SK-N-SH (cell line): Measurements from ENCODE around the gene PEX3. TPM values are rescaled to one million over a fixed set of nuclear protein-coding genes. Genes with fewer than 3 reads are reported as not detected.

Experiments
- CTCF ChIA-PET: fragments of 300-600, 350-600 bp; formaldehyde crosslinking; extraction: SDS; loops from one replicate; lab custom pipeline; 2021; lab: Yijun Ruan, JAX
- POLR2A ChIA-PET: fragments of 350-600 bp; sonication (Branson Sonifier 250); formaldehyde crosslinking; extraction: SDS; loops from one replicate; lab custom pipeline; 2020; ENCODE audit warnings: antibody characterized with exemption, inconsistent platforms; lab: Yijun Ruan, JAX
- DNase-seq: peaks from one replicate; pipeline ENCODE4 v3.0.0; 2012
- H2AFZ ChIP-seq: fragments of 200-600 bp; sonication (generic); 2 replicates; pipeline ENCODE4 v1.8.1; 2016; ENCODE audit warnings: antibody characterized with exemption, mild to moderate bottlenecking, low read depth
- H3F3A ChIP-seq: fragments of 200-600 bp; sonication (generic); replicated peaks from 2 replicates; pipeline ENCODE3; 2016; ENCODE audit warnings: antibody characterized with exemption, mild to moderate bottlenecking; ENCODE audit not compliant: insufficient read depth
- H3K27ac ChIP-seq, 2 experiments: fragments of 200-500 bp in 1 of 2; fragments of 200-600 bp in 1 of 2; sonication (Bioruptor generic) in 1 of 2; sonication (generic), shearing (Covaris generic) in 1 of 2; 2 replicates each; pipeline versions ENCODE4 v1.5.1 to v1.6.1; 2014 to 2016; ENCODE audit warnings: low read depth in 2 of 2, inconsistent platforms in 1 of 2, low read length in 1 of 2, mild to moderate bottlenecking in 1 of 2, mixed read lengths in 1 of 2
- H3K27me3 ChIP-seq: fragments of 200-600 bp; sonication (generic), shearing (Covaris generic); 2 replicates; pipeline ENCODE4 v1.6.1; 2016; ENCODE audit warnings: mixed run types; ENCODE audit not compliant: insufficient read depth
- H3K36me3 ChIP-seq, 2 experiments: fragments of 200-500 bp in 1 of 2; fragments of 200-600 bp in 1 of 2; sonication (Bioruptor generic) in 1 of 2; sonication (generic) in 1 of 2; replicated peaks in 1 of 2; 2 replicates each; pipeline versions ENCODE3 to v1.5.1; 2014 to 2016; ENCODE audit warnings: low read length in 1 of 2, mild to moderate bottlenecking in 1 of 2; ENCODE audit not compliant: insufficient read depth in 2 of 2, control insufficient read depth in 1 of 2
- H3K4me1 ChIP-seq, 2 experiments: fragments of 200-500 bp in 1 of 2; fragments of 200-600 bp in 1 of 2; sonication (Bioruptor generic) in 1 of 2; sonication (generic), shearing (Covaris generic) in 1 of 2; 2 replicates each; pipeline versions ENCODE4 v1.5.1 to v1.6.1; 2014 to 2016; ENCODE audit warnings: low read depth in 1 of 2, low read length in 1 of 2, mixed run types in 1 of 2; ENCODE audit not compliant: insufficient read depth in 2 of 2, control insufficient read depth in 1 of 2
- H3K4me2 ChIP-seq: fragments of 200-600 bp; sonication (generic), shearing (Covaris generic); 2 replicates; pipeline ENCODE4 v1.6.1; 2017; ENCODE audit warnings: mixed run types
- H3K4me3 ChIP-seq, 2 experiments: fragments of 200-500 bp in 1 of 2; fragments of 200-600 bp in 1 of 2; sonication (Bioruptor generic) in 1 of 2; sonication (generic), shearing (Covaris generic) in 1 of 2; 2 replicates each; pipeline versions ENCODE4 v1.5.1 to v1.8.1; 2014 to 2016; ENCODE audit warnings: low read depth in 2 of 2, inconsistent platforms in 1 of 2, low read length in 1 of 2, mild to moderate bottlenecking in 1 of 2, mixed read lengths in 1 of 2, moderate library complexity in 1 of 2
- H3K79me2 ChIP-seq: fragments of 200-600 bp; sonication (generic); 2 replicates; pipeline ENCODE4 v1.8.1; 2017; ENCODE audit warnings: mild to moderate bottlenecking; ENCODE audit not compliant: insufficient read depth
- H3K9ac ChIP-seq: fragments of 200-600 bp; sonication (generic); 2 replicates; pipeline ENCODE4 v1.6.1; 2017; ENCODE audit warnings: mixed run types
- H3K9me2 ChIP-seq: fragments of 200-600 bp; sonication (generic); 2 replicates; pipeline ENCODE4 v1.6.1; 2017; ENCODE audit warnings: mixed run types
- H3K9me3 ChIP-seq: fragments of 200-600 bp; sonication (generic); 2 replicates; pipeline ENCODE4 v1.6.1; 2017; ENCODE audit warnings: mixed run types, mild to moderate bottlenecking, moderate library complexity
- H4K20me1 ChIP-seq: fragments of 200-600 bp; sonication (generic); 2 replicates; pipeline ENCODE4 v1.6.1; 2017; ENCODE audit warnings: mild to moderate bottlenecking, mixed run types; ENCODE audit not compliant: insufficient read depth
- CHD2 ChIP-seq: fragments of 150-350 bp; IDR thresholded peaks from 2 replicates; pipeline ENCODE4 v1.6.1; 2018; ENCODE audit warnings: low read length; ENCODE audit not compliant: partially characterized antibody
- CTCF ChIP-seq: fragments of 200-600 bp; sonication (generic); IDR thresholded peaks from 2 replicates; pipeline ENCODE4 v1.6.1; 2017; ENCODE audit warnings: antibody characterized with exemption, mild to moderate bottlenecking, moderate library complexity
- EP300 ChIP-seq, 2 experiments: IDR thresholded peaks; 2 replicates each; pipeline versions ENCODE4 v1.4.0 to v1.6.1; 2012; ENCODE audit warnings: borderline replicate concordance in 1 of 2, low read depth in 1 of 2, low read length in 1 of 2
- FOXJ3 ChIP-seq: sonication (generic); formaldehyde crosslinking; IDR thresholded peaks from 2 replicates; pipeline ENCODE4 v1.5.1; 2020; ENCODE audit warnings: mild to moderate bottlenecking, missing genetic modification reagents
- JUND ChIP-seq: IDR thresholded peaks from 2 replicates; pipeline ENCODE4 v1.4.0; 2012
- MEF2A ChIP-seq: IDR thresholded peaks from 2 replicates; pipeline ENCODE4 v1.4.0; 2012; ENCODE audit warnings: low read depth, borderline replicate concordance
- RCOR1 ChIP-seq: fragments of 150-350 bp; IDR thresholded peaks from 2 replicates; pipeline ENCODE4 v1.6.1; 2017; ENCODE audit warnings: antibody characterized with exemption, low read length
- RFX5 ChIP-seq: IDR thresholded peaks from 2 replicates; pipeline ENCODE4 v1.6.1; 2012; ENCODE audit warnings: mild to moderate bottlenecking, improper control_type of control experiment, low read length
- TEAD4 ChIP-seq: IDR thresholded peaks from 2 replicates; pipeline ENCODE4 v1.4.0; 2012; ENCODE audit warnings: mild to moderate bottlenecking, borderline replicate concordance; ENCODE audit not compliant: insufficient read depth
- USF2 ChIP-seq: fragments of 150-350 bp; IDR thresholded peaks from 2 replicates; pipeline ENCODE4 v1.6.1; 2017; ENCODE audit warnings: antibody characterized with exemption, low read length, low read depth, borderline replicate concordance
- YY1 ChIP-seq: IDR thresholded peaks from 2 replicates; pipeline ENCODE4 v1.4.0; 2012; ENCODE audit warnings: low read depth, mild to moderate bottlenecking
- WGBS: methylation state at CpG from one replicate; pipeline ENCODE4 v1.1.6; 2017; ENCODE audit warnings: low lambda C conversion rate; 5-methylcytosine and 5-hydroxymethylcytosine counted together
- polyA plus RNA-seq, 3 experiments: library from polyadenylated mRNA; depleted of rRNA; stranded (reverse); fragments of >200 nt; gene quantifications; 2 replicates each; pipeline ENCODE4 v1.2.3, GENCODE V29; 2012

PEX3 gene
- polyA plus RNA-seq, 1 of the 3 experiments (the other 2 are of a cell fraction): 14.1 TPM

GRCh38 chr6:143525356-143525755, 74.8 kb downstream of the PEX3 start:
- H3K36me3 ChIP-seq: no peaks in the 10 kb centered on the region
- H2AFZ ChIP-seq: no peak overlapping the region
- no peak overlapping the region for H3K4me2 ChIP-seq
- H3K9me3 ChIP-seq: no peaks in the 10 kb centered on the region
- no peaks in the 10 kb centered on the region for H3K27me3 ChIP-seq
- POLR2A ChIA-PET: no interaction called here
- no peaks in the 10 kb centered on the region for H3K79me2 ChIP-seq
- no peak overlapping the region for H3K4me3 ChIP-seq
- no peaks in the 10 kb centered on the region for H3K9me2 ChIP-seq
- 62% methylated on average over 1 of the region's 1 CpG for WGBS
- CTCF ChIA-PET: interaction anchor here (1.5 kb wide), 1 partner anchor 10 kb away, joined by 3 read pairs; no protein-coding TSS in a partner anchor
- H4K20me1 ChIP-seq: no peaks in the 10 kb centered on the region
- TF ChIP-seq TEAD4: no peak
- TF ChIP-seq YY1: no peak
- TF ChIP-seq FOXJ3 (CRISPR knock-in tag): no peak
- TF ChIP-seq RCOR1: no peak
- TF ChIP-seq MEF2A: no peak
- no peak for TF ChIP-seq CHD2
- no peak overlapping the region for H3K27ac ChIP-seq
- peaks cover 4% of the 10 kb centered on the region for H3F3A ChIP-seq
- no peak overlapping the region for H3K9ac ChIP-seq
- H3K4me1 ChIP-seq: no peaks in the 10 kb centered on the region; a peak in 1 of 4 replicates
- no peak for DNase-seq

GRCh38 chr6:143527677-143528076, 77.1 kb downstream of the PEX3 start:
- no peaks in the 10 kb centered on the region for H3K79me2 ChIP-seq

More at GRCh38 chr6:143527677-143528076, 77.1 kb downstream of the PEX3 start:
- no peaks in the 10 kb centered on the region; a peak in 1 of 4 replicates for H3K4me1 ChIP-seq
- TF ChIP-seq USF2 (no peak), JUND (no peak), CTCF (no peak), EP300 (IDR thresholded peaks at IDR 0.05; ENCODE audit: borderline replicate concordance in 1 of 2, low read depth in 1 of 2, low read length in 1 of 2) (no peak), RFX5 (no peak)
- no peak overlapping the region for H2AFZ ChIP-seq
- no peak overlapping the region for H3K4me2 ChIP-seq
- no peaks in the 10 kb centered on the region for H3K9me3 ChIP-seq
- no peak overlapping the region for H3K9ac ChIP-seq
- no peaks in the 10 kb centered on the region for H3K27me3 ChIP-seq
- no peaks in the 10 kb centered on the region for H3K9me2 ChIP-seq
- no peak overlapping the region for H3K4me3 ChIP-seq
- DNase-seq: no peak
- POLR2A ChIA-PET: no interaction called here
- no peak overlapping the region for H3K27ac ChIP-seq
- CTCF ChIA-PET: no interaction called here
- H3F3A ChIP-seq: peaks cover 8% of the 10 kb centered on the region
- no peaks in the 10 kb centered on the region for H3K36me3 ChIP-seq
- 45% methylated on average over 1 of the region's 1 CpG for WGBS
- no peaks in the 10 kb centered on the region for H4K20me1 ChIP-seq
